ENCODE data around the gene VAT1L. TPM values are rescaled to one million over a fixed set of nuclear protein-coding genes. Genes with fewer than 3 reads are reported as not detected.
A peak's percentile ranks its signal among the peaks of the same experiment; 100 is the strongest.

The VAT1L gene
- total RNA-seq, 1 experiment from 2014 or later = 0.10 TPM

DNA sequence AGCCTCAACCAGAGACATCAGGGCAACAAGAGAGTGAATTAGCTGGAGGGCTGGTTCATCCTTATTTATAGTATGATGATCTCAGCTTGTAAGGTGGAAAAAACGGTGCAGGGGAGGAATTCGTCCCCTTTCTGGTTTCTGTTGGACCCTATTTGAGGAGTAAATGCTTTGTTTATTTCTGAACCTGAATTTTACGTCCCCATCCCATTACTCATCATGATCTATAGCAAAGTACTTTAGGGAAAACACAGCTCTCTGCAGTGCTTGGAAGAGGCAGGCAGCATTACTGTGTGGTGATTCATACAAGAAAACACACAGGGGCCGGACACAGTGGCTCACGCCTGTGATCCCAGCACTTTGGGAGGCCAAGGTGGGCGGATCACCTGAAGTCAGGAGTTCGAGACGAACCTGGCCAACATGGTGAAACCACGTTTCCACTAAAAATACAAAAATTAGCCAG is 8.0 kb upstream of the VAT1L start:
- no TSS peak for BruUV-seq (replicated peaks)
- H3K36me3 ChIP-seq (ENCODE audit: control insufficient read depth in 1 of 2, insufficient read depth in 2 of 2, low read length in 2 of 2) = no peaks in the 10 kb centered on the region
- DNase-seq (ENCODE audit: low read depth, low spot score) (peak; percentile 10), ATAC-seq (peak; percentile 65; the same call in 1 of the 2 replicates)
- no peaks in the 10 kb centered on the region for H4K20me1 ChIP-seq (ENCODE audit: insufficient read depth)
- H3K9me3 ChIP-seq (ENCODE audit: control insufficient read depth in 1 of 2, insufficient read depth in 1 of 2, low read depth in 1 of 2, low read length in 2 of 2) = no peaks in the 10 kb centered on the region
- intact Hi-C loops (cut with micrococcal nuclease) = no loop called here
- no peaks in the 10 kb centered on the region for H3K9me2 ChIP-seq (ENCODE audit: insufficient read depth)
- no peaks in the 10 kb centered on the region for H3K79me2 ChIP-seq (ENCODE audit: insufficient read depth, low read length)
- CTCF ChIA-PET = no interaction called here
- H3K4me1 ChIP-seq (ENCODE audit: control insufficient read depth in 1 of 2, insufficient read depth in 2 of 2, low read length in 2 of 2) = peaks cover 2 to 15% of the 10 kb centered on the region in 2 experiments; a peak in 2 of 4 replicates
- POLR2A ChIA-PET = interaction anchor here (0.7 kb wide), 1 partner anchor 58 kb away, joined by 3 read pairs; the partner anchor contains the start of gene NUDT7
- H2AFZ ChIP-seq (ENCODE audit: low read depth, low read length, poor library complexity, severe bottlenecking) = no peak overlapping the region
- RAD21 ChIA-PET (ENCODE audit: low non-redundant PET in 1 of 2, low total read pairs in 2 of 2, uncharacterized antibody in 2 of 2, unreplicated experiment in 2 of 2) = no interaction called here
- no peak overlapping the region for H3K9ac ChIP-seq (ENCODE audit: low read length)
- no peak overlapping the region for H3K27ac ChIP-seq (ENCODE audit: low read depth, low read length)
- H3K4me3 ChIP-seq (replicated peaks in 1 of 2; ENCODE audit: low read depth in 1 of 2, low read length in 2 of 2) = no peak overlapping the region
- H3K4me2 ChIP-seq (ENCODE audit: low read length) = peak overlapping the region; percentile 45
- peaks cover 2% of the 10 kb centered on the region; the same call in 1 of the 2 replicates for H3K27me3 ChIP-seq (ENCODE audit: insufficient read depth, low read length)
- TF ChIP-seq ZNF274 (IDR thresholded peaks at IDR 0.05; ENCODE audit: low read depth, low read length) (no peak), CEBPB (IDR thresholded peaks at IDR 0.05; ENCODE audit: low read depth) (no peak), ATF3 (IDR thresholded peaks at IDR 0.05) (no peak), REST (IDR thresholded peaks at IDR 0.05; ENCODE audit: low read depth) (no peak), ELF1 (IDR thresholded peaks at IDR 0.05; ENCODE audit: borderline replicate concordance, low read depth) (no peak), SIN3A (IDR thresholded peaks at IDR 0.05; ENCODE audit: low read depth) (no peak), JUND (IDR thresholded peaks at IDR 0.05) (peak; percentile 18; the same call in 1 of the 2 replicates), MAX (IDR thresholded peaks at IDR 0.05) (no peak), EGR1 (IDR thresholded peaks at IDR 0.05; ENCODE audit: low read depth) (0 out of 2 replicates have a peak, but pooled peaks have one; percentile 31), ZFX (IDR thresholded peaks at IDR 0.05) (no peak), EZH2phosphoT487 (IDR thresholded peaks at IDR 0.05; ENCODE audit: borderline replicate concordance) (no peak), YY1 (IDR thresholded peaks at IDR 0.05; ENCODE audit: extremely low read depth, insufficient replicate concordance, low read depth, low read length) (no peak), EZH2 (IDR thresholded peaks at IDR 0.05) (no peak), FOSL1 (IDR thresholded peaks at IDR 0.05; ENCODE audit: low read depth) (peak; percentile 26; the same call in 1 of the 2 replicates), CBX3 (IDR thresholded peaks at IDR 0.05; ENCODE audit: low read depth) (no peak), RAD21 (IDR thresholded peaks at IDR 0.05; ENCODE audit: low read depth) (no peak), POLR2AphosphoS5 (IDR thresholded peaks at IDR 0.05; ENCODE audit: low read depth, low read length) (no peak), SP1 (IDR thresholded peaks at IDR 0.05; ENCODE audit: low read depth) (no peak), TCF7L2 (IDR thresholded peaks at IDR 0.05; ENCODE audit: borderline replicate concordance, extremely low read depth, insufficient read depth, insufficient read length) (no peak), SRF (IDR thresholded peaks at IDR 0.05; ENCODE audit: low read depth) (no peak)
- TF ChIP-seq, protein P1, sequence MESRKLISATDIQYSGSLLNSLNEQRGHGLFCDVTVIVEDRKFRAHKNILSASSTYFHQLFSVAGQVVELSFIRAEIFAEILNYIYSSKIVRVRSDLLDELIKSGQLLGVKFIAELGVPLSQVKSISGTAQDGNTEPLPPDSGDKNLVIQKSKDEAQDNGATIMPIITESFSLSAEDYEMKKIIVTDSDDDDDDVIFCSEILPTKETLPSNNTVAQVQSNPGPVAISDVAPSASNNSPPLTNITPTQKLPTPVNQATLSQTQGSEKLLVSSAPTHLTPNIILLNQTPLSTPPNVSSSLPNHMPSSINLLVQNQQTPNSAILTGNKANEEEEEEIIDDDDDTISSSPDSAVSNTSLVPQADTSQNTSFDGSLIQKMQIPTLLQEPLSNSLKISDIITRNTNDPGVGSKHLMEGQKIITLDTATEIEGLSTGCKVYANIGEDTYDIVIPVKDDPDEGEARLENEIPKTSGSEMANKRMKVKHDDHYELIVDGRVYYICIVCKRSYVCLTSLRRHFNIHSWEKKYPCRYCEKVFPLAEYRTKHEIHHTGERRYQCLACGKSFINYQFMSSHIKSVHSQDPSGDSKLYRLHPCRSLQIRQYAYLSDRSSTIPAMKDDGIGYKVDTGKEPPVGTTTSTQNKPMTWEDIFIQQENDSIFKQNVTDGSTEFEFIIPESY (IDR thresholded peaks at IDR 0.05; ENCODE audit: extremely low read depth, insufficient replicate concordance, low read length) = no peak
